Body of pancreas (tissue), 4 donors: ENCODE measurements around the gene CPEB4. TPM values are rescaled to one million over a fixed set of nuclear protein-coding genes. Genes with fewer than 3 reads are reported as not detected.

Experiments
- ATAC-seq: fragments of 150-250 bp; one replicate; pipeline ENCODE4 v1.9.1; 2016
- DNase-seq, 4 donors: peaks; one replicate each; pipeline ENCODE4 v3.0.0-alpha.2; 2019
- H3K27ac ChIP-seq, 4 donors: fragments of 200-600 bp; sonication (generic); 1 replicate in 3 of 4; 2 replicates in 1 of 4; pipeline versions ENCODE4 v1.5.1 to v1.6.1; 2016 to 2019; ENCODE audit warnings: mild to moderate bottlenecking in 1 of 4, mixed read lengths in 1 of 4, moderate library complexity in 1 of 4
- H3K27me3 ChIP-seq, 2 donors: fragments of 200-600 bp; sonication (generic); one replicate each; pipeline ENCODE4 v1.6.0; 2016; ENCODE audit warnings: mild to moderate bottlenecking in 1 of 2
- H3K36me3 ChIP-seq, 2 donors: fragments of 200-600 bp; sonication (generic); replicated peaks in 1 of 2; 2 replicates each; pipeline ENCODE4 v1.5.1; 2016; ENCODE audit warnings: low read depth in 2 of 2; ENCODE audit not compliant: insufficient read depth in 1 of 2
- H3K4me1 ChIP-seq: fragments of 200-600 bp; sonication (generic); one replicate; pipeline ENCODE4 v1.6.0; 2016
- H3K4me3 ChIP-seq, 2 donors: fragments of 200-600 bp; sonication (generic); 1 replicate in 1 of 2; 2 replicates in 1 of 2; pipeline ENCODE4 v1.5.1; 2016 to 2019
- H3K9me3 ChIP-seq, 3 donors: fragments of 200-600 bp; sonication (generic); 1 replicate in 2 of 3; 2 replicates in 1 of 3; pipeline ENCODE4 v1.5.1; 2016
- CTCF ChIP-seq, 7 experiments: fragments of 450-650 bp in 4 of 7; fragments of 200-600 bp in 3 of 7; sonication (generic) in 3 of 7; IDR thresholded peaks; one replicate each; pipeline ENCODE4 v1.5.1; 2016 to 2019; ENCODE audit warnings: antibody characterized with exemption in 7 of 7
- POLR2A ChIP-seq, 3 donors: fragments of 450-650 bp; IDR thresholded peaks; one replicate each; pipeline ENCODE4 v1.6.1; 2016; ENCODE audit warnings: antibody characterized with exemption in 3 of 3, mild to moderate bottlenecking in 2 of 3
- WGBS, 2 donors: methylation state at CpG; one replicate each; pipeline ENCODE4 v1.1.5; 2017; 5-methylcytosine and 5-hydroxymethylcytosine counted together
- intact Hi-C: fragments of 100-400 bp; cut with DNase I; formaldehyde crosslinking; loops from one replicate; pipeline ENCODE4 v1.15.1; 2023
- total RNA-seq, 2 donors: library from RNA; depleted of rRNA; stranded (reverse); fragments of >200 nt; gene quantifications; one replicate each; pipeline ENCODE4 v1.1.0, GENCODE V29; 2016

Gene CPEB4
- total RNA-seq, 2 donors from 2014 or later, result 35.3 to 35.6 TPM

GRCh38 chr5:174008922-174009321 is 120.8 kb downstream of the CPEB4 start:
- DNase-seq, result no peak
- Histone ChIP-seq H3K27me3 (no peaks in the 10 kb centered on the region), H3K4me1 (no peaks in the 10 kb centered on the region), H3K27ac (no peak overlapping the region), H3K36me3 (no peaks in the 10 kb centered on the region), H3K4me3 (no peak overlapping the region), H3K9me3 (no peaks in the 10 kb centered on the region)
- WGBS, 2 donors, result 81 to 92% methylated on average over 5 of the region's 5 CpGs
- no peak for ATAC-seq
- TF ChIP-seq POLR2A (IDR thresholded peaks at IDR 0.05) (no peak), CTCF (IDR thresholded peaks at IDR 0.05) (no peak)
- intact Hi-C loops, result no loop called here

- Histone ChIP-seq H3K9me3 (no peaks in the 10 kb centered on the region), H3K27ac (no peak overlapping the region), H3K36me3 (no peaks in the 10 kb centered on the region), H3K27me3 (no peaks in the 10 kb centered on the region), H3K4me3 (no peak overlapping the region), H3K4me1 (no peaks in the 10 kb centered on the region)
- no peak for DNase-seq
- intact Hi-C loops, result no loop called here
- WGBS, 2 donors, result 67 to 82% methylated on average over 1 of the region's 1 CpG
- no peak for ATAC-seq
- TF ChIP-seq CTCF (IDR thresholded peaks at IDR 0.05), result no peak
- TF ChIP-seq POLR2A (IDR thresholded peaks at IDR 0.05), result no peak
Observed at GRCh38 chr5:174010365-174010764, 122.2 kb downstream of the CPEB4 start.

GRCh38 chr5:174011441-174011840 is 123.3 kb downstream of the CPEB4 start:
- TF ChIP-seq POLR2A (IDR thresholded peaks at IDR 0.05) (no peak), CTCF (IDR thresholded peaks at IDR 0.05) (no peak)
- 48 to 54% methylated on average over 3 of the region's 3 CpGs for WGBS, 2 donors
- intact Hi-C loops, result no loop called here
- Histone ChIP-seq H3K27me3 (no peaks in the 10 kb centered on the region), H3K4me3 (no peak overlapping the region), H3K27ac (no peak overlapping the region), H3K9me3 (no peaks in the 10 kb centered on the region), H3K4me1 (no peaks in the 10 kb centered on the region), H3K36me3 (no peaks in the 10 kb centered on the region)
- no peak for DNase-seq
- no peak for ATAC-seq

Other genes starting within 250 kb of the CPEB4 start
- gene C5orf47, start 100.8 kb downstream of the CPEB4 start, total RNA-seq, result not detected
- gene NSG2, start 157.4 kb downstream of the CPEB4 start, total RNA-seq, result 1 to 10 TPM in 1 of 2 donors, not detected in 1; 2.9 TPM